ENCODE measurements around the gene ST8SIA1.

- TF ChIP-seq POLR2AphosphoS5 (IDR thresholded peaks at IDR 0.05; ENCODE audit: borderline replicate concordance, low read depth, low read length) (no peak), EZH2 (IDR thresholded peaks at IDR 0.05) (no peak)
Observed at GRCh38 chr12:22248121-22248520, 86.4 kb downstream of the ST8SIA1 start.

Measured in SK-N-MC (cell line).